ENCODE results near the gene GNPAT.

The GNPAT gene

GRCh38 chr1:231213831-231214573 lies 27.0 kb upstream of the GNPAT start:
- FAIRE-seq = no peak

- no peak for FAIRE-seq
Observed at GRCh38 chr1:231214918-231215680, 25.9 kb upstream of the GNPAT start.

GRCh38 chr1:231215681-231216385 lies 25.2 kb upstream of the GNPAT start:
- no peak for FAIRE-seq

GRCh38 chr1:231216498-231216897 lies 24.5 kb upstream of the GNPAT start:
- FAIRE-seq = no peak

- no peak for FAIRE-seq
Observed at GRCh38 chr1:231217056-231217455, 24.0 kb upstream of the GNPAT start.

- FAIRE-seq = no peak
Observed at GRCh38 chr1:231218078-231218477, 22.9 kb upstream of the GNPAT start.

GRCh38 chr1:231219422-231220401 lies 21.3 kb upstream of the GNPAT start:
- FAIRE-seq = no peak

- no peak for FAIRE-seq
Observed at GRCh38 chr1:231220801-231221200, 20.2 kb upstream of the GNPAT start.

- no peak for FAIRE-seq
Observed at GRCh38 chr1:231226156-231226555, 14.9 kb upstream of the GNPAT start.

- no peak for FAIRE-seq
Observed at GRCh38 chr1:231231511-231231910, 9.5 kb upstream of the GNPAT start.

- no peak for FAIRE-seq
Observed at GRCh38 chr1:231232870-231233734, 7.9 kb upstream of the GNPAT start.

- no peak for FAIRE-seq
Observed at GRCh38 chr1:231233735-231234417, 7.1 kb upstream of the GNPAT start.

- FAIRE-seq = no peak
Observed at GRCh38 chr1:231234506-231234905, 6.5 kb upstream of the GNPAT start.

GRCh38 chr1:231235526-231236207 lies 5.3 kb upstream of the GNPAT start:
- no peak for FAIRE-seq

GRCh38 chr1:231236208-231236591 lies 4.8 kb upstream of the GNPAT start:
- no peak for FAIRE-seq

GRCh38 chr1:231236938-231237337 lies 4.1 kb upstream of the GNPAT start:
- FAIRE-seq = no peak

GRCh38 chr1:231238298-231238697 lies 2.7 kb upstream of the GNPAT start:
- FAIRE-seq = no peak

- FAIRE-seq = no peak
Observed at GRCh38 chr1:231240531-231240882, 505 bp upstream of the GNPAT start.

- FAIRE-seq = no peak
Observed at GRCh38 chr1:231241750-231242149, 738 bp downstream of the GNPAT start.

GRCh38 chr1:231242516-231243198 lies 1.6 kb downstream of the GNPAT start:
- no peak for FAIRE-seq

Measured in endometrium (tissue), 2 donors.